ENCODE measurements around the gene CDC73.
"Not testable (repeated sequence)": the region's sequence is repeated elsewhere in the genome, so short reads cannot be mapped to it uniquely, and the experiment has no call there.

CDC73 gene

GRCh38 chr1:193114485-193115095 lies 7.2 kb upstream of the CDC73 start:
- no peak for DNase-seq (ENCODE audit: low read depth)

GRCh38 chr1:193115629-193116227 lies 6.1 kb upstream of the CDC73 start:
- DNase-seq (ENCODE audit: low read depth) = no peak

- not testable (repeated sequence) for DNase-seq (ENCODE audit: low read depth)
These were observed 4.7 kb upstream of the CDC73 start for GRCh38 chr1:193117167-193117566.

- DNase-seq (ENCODE audit: low read depth) = no peak
These were observed 3.6 kb upstream of the CDC73 start for GRCh38 chr1:193118194-193118593.

- DNase-seq (ENCODE audit: low read depth) = no peak
These were observed 2.8 kb upstream of the CDC73 start for GRCh38 chr1:193118803-193119730.

GRCh38 chr1:193120604-193121166 lies 1.1 kb upstream of the CDC73 start:
- no peak for DNase-seq (ENCODE audit: low read depth)

- DNase-seq (ENCODE audit: low read depth) = no peak
These were observed 1.9 kb downstream of the CDC73 start for GRCh38 chr1:193123751-193124150.

GRCh38 chr1:193125369-193125768 lies 3.5 kb downstream of the CDC73 start:
- no peak for DNase-seq (ENCODE audit: low read depth)

GRCh38 chr1:193131266-193131860 lies 9.5 kb downstream of the CDC73 start:
- DNase-seq (ENCODE audit: low read depth) = no peak

GRCh38 chr1:193140254-193140653 lies 18.4 kb downstream of the CDC73 start:
- no peak for DNase-seq (ENCODE audit: low read depth)

- DNase-seq (ENCODE audit: low read depth) = no peak
These were observed 20.0 kb downstream of the CDC73 start for GRCh38 chr1:193141804-193142203.

GRCh38 chr1:193142409-193142808 lies 20.6 kb downstream of the CDC73 start:
- DNase-seq (ENCODE audit: low read depth) = no peak

- no peak for DNase-seq (ENCODE audit: low read depth)
These were observed 21.5 kb downstream of the CDC73 start for GRCh38 chr1:193143285-193143684.

- no peak for DNase-seq (ENCODE audit: low read depth)
These were observed 22.6 kb downstream of the CDC73 start for GRCh38 chr1:193144361-193144938.

- DNase-seq (ENCODE audit: low read depth) = no peak
These were observed 23.2 kb downstream of the CDC73 start for GRCh38 chr1:193144999-193145398.

- DNase-seq (ENCODE audit: low read depth) = no peak
These were observed 34.4 kb downstream of the CDC73 start for GRCh38 chr1:193156117-193156821.

- no peak for DNase-seq (ENCODE audit: low read depth)
These were observed 35.0 kb downstream of the CDC73 start for GRCh38 chr1:193156822-193157142.

- DNase-seq (ENCODE audit: low read depth) = no peak
These were observed 35.5 kb downstream of the CDC73 start for GRCh38 chr1:193157360-193157759.

GRCh38 chr1:193176113-193176512 lies 54.3 kb downstream of the CDC73 start:
- no peak for DNase-seq (ENCODE audit: low read depth)

GRCh38 chr1:193176788-193177187 lies 55.0 kb downstream of the CDC73 start:
- no peak for DNase-seq (ENCODE audit: low read depth)

GRCh38 chr1:193179094-193179493 lies 57.3 kb downstream of the CDC73 start:
- no peak for DNase-seq (ENCODE audit: low read depth)

Data from T follicular helper cell (primary cell).